Ectodermal cell (in vitro differentiated cells): Measurements from ENCODE around the gene MBD5.

Source experiments
- H3K27ac ChIP-seq: 2 replicates; pipeline ENCODE4 v1.7.0; 2013; ENCODE audit warnings: mild to moderate bottlenecking, low read depth, low read length; ENCODE audit not compliant: insufficient read depth, poor library complexity, severe bottlenecking
- H3K27me3 ChIP-seq: 2 replicates; pipeline ENCODE4 v1.7.0; 2013; ENCODE audit warnings: mild to moderate bottlenecking, low read length; ENCODE audit not compliant: insufficient read depth, control insufficient read depth, poor library complexity, severe bottlenecking
- H3K36me3 ChIP-seq: one replicate; pipeline ENCODE4 v1.7.0; 2013; ENCODE audit warnings: low read length; ENCODE audit not compliant: control insufficient read depth, insufficient read depth
- H3K4me1 ChIP-seq: one replicate; pipeline ENCODE4 v1.7.0; 2013; ENCODE audit warnings: low read length; ENCODE audit not compliant: control insufficient read depth, insufficient read depth
- H3K4me3 ChIP-seq: 2 replicates; pipeline ENCODE4 v1.7.0; 2013; ENCODE audit warnings: low read depth, low read length, control low read depth; ENCODE audit not compliant: insufficient read depth
- H3K9me3 ChIP-seq: 2 replicates; pipeline ENCODE4 v1.7.0; 2013; ENCODE audit warnings: mild to moderate bottlenecking, low read length, moderate library complexity; ENCODE audit not compliant: control insufficient read depth
- WGBS, 2 experiments: methylation state at CpG; one replicate each; pipeline ENCODE4 v1.1.7; 2013; ENCODE audit warnings: missing lambda C conversion rate in 2 of 2; 5-methylcytosine and 5-hydroxymethylcytosine counted together

Gene MBD5

GRCh38 chr2:148317598-148317997 is 296.7 kb downstream of the MBD5 start:
- 54 to 59% methylated on average over 3 of the region's 3 CpGs for WGBS, 2 experiments
- H3K27ac ChIP-seq = no peak overlapping the region
- H3K27me3 ChIP-seq = no peaks in the 10 kb centered on the region
- no peaks in the 10 kb centered on the region for H3K36me3 ChIP-seq
- H3K4me1 ChIP-seq = no peaks in the 10 kb centered on the region
- no peaks in the 10 kb centered on the region for H3K9me3 ChIP-seq
- no peak overlapping the region for H3K4me3 ChIP-seq

GRCh38 chr2:148338541-148338940 is 317.6 kb downstream of the MBD5 start:
- Histone ChIP-seq H3K4me1 (no peaks in the 10 kb centered on the region), H3K27me3 (no peaks in the 10 kb centered on the region), H3K27ac (no peak overlapping the region), H3K9me3 (no peaks in the 10 kb centered on the region), H3K36me3 (peaks cover 4% of the 10 kb centered on the region), H3K4me3 (no peak overlapping the region)

- no peaks in the 10 kb centered on the region for H3K4me1 ChIP-seq
- H3K27ac ChIP-seq = no peak overlapping the region
- 90 to 96% methylated on average over 3 of the region's 4 CpGs for WGBS, 2 experiments
- H3K4me3 ChIP-seq = no peak overlapping the region
- H3K27me3 ChIP-seq = no peaks in the 10 kb centered on the region
- peaks cover 4% of the 10 kb centered on the region for H3K36me3 ChIP-seq
- H3K9me3 ChIP-seq = no peaks in the 10 kb centered on the region
Observed at GRCh38 chr2:148342086-148342485, 321.2 kb downstream of the MBD5 start.

- Histone ChIP-seq H3K27ac (no peak overlapping the region), H3K27me3 (no peaks in the 10 kb centered on the region), H3K4me3 (no peak overlapping the region), H3K36me3 (no peaks in the 10 kb centered on the region), H3K9me3 (no peaks in the 10 kb centered on the region), H3K4me1 (no peaks in the 10 kb centered on the region)
- 89 to 100% methylated on average over 1 of the region's 1 CpG for WGBS, 2 experiments
Observed at GRCh38 chr2:148350199-148350598, 329.3 kb downstream of the MBD5 start.

- no peaks in the 10 kb centered on the region for H3K9me3 ChIP-seq
- no peaks in the 10 kb centered on the region for H3K36me3 ChIP-seq
- H3K4me1 ChIP-seq = no peaks in the 10 kb centered on the region
- no peak overlapping the region for H3K27ac ChIP-seq
- H3K27me3 ChIP-seq = no peaks in the 10 kb centered on the region
- WGBS, 2 experiments = 90 to 98% methylated on average over 2 of the region's 2 CpGs
- no peak overlapping the region for H3K4me3 ChIP-seq
Observed at GRCh38 chr2:148351437-148352143, 330.7 kb downstream of the MBD5 start.

GRCh38 chr2:148358375-148358774 is 337.5 kb downstream of the MBD5 start:
- no peak overlapping the region for H3K4me3 ChIP-seq
- 71 to 87% methylated on average over 5 of the region's 6 CpGs for WGBS, 2 experiments

GRCh38 chr2:148360662-148361061 is 339.8 kb downstream of the MBD5 start:
- Histone ChIP-seq H3K4me3 (no peak overlapping the region), H3K27me3 (no peaks in the 10 kb centered on the region), H3K4me1 (no peaks in the 10 kb centered on the region), H3K36me3 (no peaks in the 10 kb centered on the region), H3K9me3 (no peaks in the 10 kb centered on the region), H3K27ac (no peak overlapping the region)
- WGBS, 2 experiments = no CpG with 5 or more reads among the region's 1 CpG

More at GRCh38 chr2:148358375-148358774, 337.5 kb downstream of the MBD5 start:
- no peaks in the 10 kb centered on the region for H3K4me1 ChIP-seq
- no peak overlapping the region for H3K27ac ChIP-seq
- H3K36me3 ChIP-seq = no peaks in the 10 kb centered on the region
- no peaks in the 10 kb centered on the region for H3K9me3 ChIP-seq
- H3K27me3 ChIP-seq = no peaks in the 10 kb centered on the region

- Histone ChIP-seq H3K27ac (no peak overlapping the region), H3K4me1 (no peaks in the 10 kb centered on the region), H3K27me3 (no peaks in the 10 kb centered on the region), H3K4me3 (no peak overlapping the region), H3K36me3 (no peaks in the 10 kb centered on the region), H3K9me3 (no peaks in the 10 kb centered on the region)
- WGBS, 2 experiments = 87 to 89% methylated on average over 10 of the region's 10 CpGs
Observed at GRCh38 chr2:148362144-148362796, 341.4 kb downstream of the MBD5 start.

GRCh38 chr2:148375214-148375613 is 354.3 kb downstream of the MBD5 start:
- Histone ChIP-seq H3K4me3 (no peak overlapping the region), H3K9me3 (no peaks in the 10 kb centered on the region), H3K4me1 (no peaks in the 10 kb centered on the region), H3K27me3 (no peaks in the 10 kb centered on the region), H3K27ac (no peak overlapping the region), H3K36me3 (no peaks in the 10 kb centered on the region)
- 85 to 92% methylated on average over 3 of the region's 3 CpGs for WGBS, 2 experiments

- no CpG with 5 or more reads among the region's 1 CpG for WGBS, 2 experiments
- Histone ChIP-seq H3K36me3 (no peaks in the 10 kb centered on the region), H3K27ac (no peak overlapping the region), H3K4me3 (no peak overlapping the region), H3K9me3 (no peaks in the 10 kb centered on the region), H3K4me1 (no peaks in the 10 kb centered on the region), H3K27me3 (no peaks in the 10 kb centered on the region)
Observed at GRCh38 chr2:148391324-148391723, 370.4 kb downstream of the MBD5 start.
